ENCODE measurements around the gene GPR137B.

GRCh38 chr1:236160540-236161127 is 18.3 kb downstream of the GPR137B start:
- no peak for TF ChIP-seq CTCF (IDR thresholded peaks at IDR 0.05)
- no peak for TF ChIP-seq POLR2A (IDR thresholded peaks at IDR 0.05)
